GM23338 (cell line): ENCODE data around the gene DNASE2. TPM values are rescaled to one million over a fixed set of nuclear protein-coding genes. Genes with fewer than 3 reads are reported as not detected.

ENCODE experiments used
- ATAC-seq: fragments of 200-7000 bp; cut with Tn5 transposase; 3 replicates; pipeline ENCODE4 v1.9.1; 2020
- DNase-seq: peaks from one replicate; pipeline ENCODE4 v3.0.0-alpha.2; 2015; ENCODE audit warnings: low spot score
- H2AFZ ChIP-seq: fragments of 200-600 bp; sonication (generic); 2 replicates; pipeline ENCODE4 v1.8.0; 2016; ENCODE audit warnings: antibody characterized with exemption, mild to moderate bottlenecking, moderate library complexity
- H3F3A ChIP-seq: fragments of 200-600 bp; sonication (generic); replicated peaks from 2 replicates; pipeline ENCODE4 v1.8.0; 2017; ENCODE audit warnings: antibody characterized with exemption, mixed run types, low read depth
- H3K27ac ChIP-seq: fragments of 200-600 bp; sonication (generic); 2 replicates; pipeline ENCODE4 v1.6.1; 2016; ENCODE audit warnings: low read depth
- H3K27me3 ChIP-seq: fragments of 200-600 bp; sonication (generic); 2 replicates; pipeline ENCODE4 v1.8.0; 2016; ENCODE audit warnings: mild to moderate bottlenecking, mixed run types, moderate library complexity; ENCODE audit not compliant: insufficient read depth
- H3K36me3 ChIP-seq: fragments of 200-600 bp; sonication (generic); 2 replicates; pipeline ENCODE4 v1.8.0; 2016; ENCODE audit warnings: mild to moderate bottlenecking; ENCODE audit not compliant: insufficient read depth
- H3K4me1 ChIP-seq: fragments of 200-600 bp; sonication (generic); 2 replicates; pipeline ENCODE4 v1.8.0; 2016; ENCODE audit warnings: mild to moderate bottlenecking, moderate library complexity; ENCODE audit not compliant: insufficient read depth
- H3K4me2 ChIP-seq: fragments of 200-600 bp; sonication (generic); 2 replicates; pipeline ENCODE4 v1.7.1; 2017; ENCODE audit warnings: mixed run types
- H3K4me3 ChIP-seq: fragments of 200-600 bp; sonication (generic); 2 replicates; pipeline ENCODE4 v1.6.1; 2016; ENCODE audit warnings: mixed run types
- H3K79me2 ChIP-seq: fragments of 200-600 bp; sonication (generic); replicated peaks from 2 replicates; pipeline ENCODE4 v1.8.0; 2017; ENCODE audit warnings: mild to moderate bottlenecking; ENCODE audit not compliant: insufficient read depth
- H3K9me2 ChIP-seq: fragments of 200-600 bp; sonication (generic); 2 replicates; pipeline ENCODE4 v1.8.0; 2017; ENCODE audit not compliant: insufficient read depth
- H4K20me1 ChIP-seq: fragments of 200-600 bp; sonication (generic); replicated peaks from 2 replicates; pipeline ENCODE4 v1.8.0; 2017; ENCODE audit warnings: mild to moderate bottlenecking; ENCODE audit not compliant: insufficient read depth
- H3K27ac Mint-ChIP-seq: 2 replicates; pipeline ENCODE4 v1.8.0; 2020; ENCODE audit warnings: inconsistent platforms, mild to moderate bottlenecking, moderate library complexity, mixed read lengths
- H3K27me3 Mint-ChIP-seq: 3 replicates; pipeline ENCODE4 v1.8.0; 2022; ENCODE audit warnings: low read depth, mild to moderate bottlenecking, moderate library complexity, mixed read lengths, inconsistent platforms; ENCODE audit not compliant: insufficient read depth, poor library complexity
- H3K36me3 Mint-ChIP-seq: 3 replicates; pipeline ENCODE4 v1.8.0; 2021; ENCODE audit warnings: low read depth, mild to moderate bottlenecking, inconsistent platforms, moderate library complexity, mixed read lengths
- H3K4me1 Mint-ChIP-seq: 3 replicates; pipeline ENCODE4 v1.8.0; 2020; ENCODE audit warnings: mild to moderate bottlenecking, inconsistent platforms, mixed read lengths
- H3K4me3 Mint-ChIP-seq: 3 replicates; pipeline ENCODE4 v1.8.0; 2021; ENCODE audit warnings: moderate library complexity, mild to moderate bottlenecking, inconsistent platforms, mixed read lengths
- H3K9me3 Mint-ChIP-seq: 3 replicates; pipeline ENCODE4 v1.8.0; 2020; ENCODE audit warnings: moderate library complexity, mild to moderate bottlenecking, inconsistent platforms, mixed read lengths
- CREB1 ChIP-seq: fragments of 250-450 bp; sonication (Bioruptor Pico); IDR thresholded peaks from 2 replicates; pipeline ENCODE4 v1.5.0; 2020; ENCODE audit warnings: low read depth, mild to moderate bottlenecking, moderate library complexity
- EZH2 ChIP-seq: fragments of 200-600 bp; sonication (generic); IDR thresholded peaks from one replicate; pipeline ENCODE4 v1.8.0; 2017; ENCODE audit warnings: antibody characterized with exemption, mild to moderate bottlenecking, low read depth; ENCODE audit not compliant: unreplicated experiment
- EZH2phosphoT487 ChIP-seq: fragments of 200-600 bp; sonication (generic); IDR thresholded peaks from one replicate; pipeline ENCODE4 v1.8.1; 2018; ENCODE audit warnings: antibody characterized with exemption; ENCODE audit not compliant: unreplicated experiment
- JUNB ChIP-seq: IDR thresholded peaks from one replicate; pipeline ENCODE4 v1.6.1; 2016; ENCODE audit warnings: antibody characterized with exemption; ENCODE audit not compliant: unreplicated experiment
- POLR2AphosphoS5 ChIP-seq: IDR thresholded peaks from 2 replicates; pipeline ENCODE4 v1.6.1; 2016; ENCODE audit warnings: antibody characterized with exemption, low read depth
- STAT1 ChIP-seq: IDR thresholded peaks from one replicate; pipeline ENCODE4 v1.6.1; 2016; ENCODE audit warnings: antibody characterized with exemption; ENCODE audit not compliant: unreplicated experiment
- ZNF114 ChIP-seq: fragments of 250-450 bp; sonication (Bioruptor Pico); IDR thresholded peaks from 2 replicates; pipeline ENCODE4 v1.5.0; 2020; ENCODE audit warnings: mild to moderate bottlenecking, moderate library complexity
- ZNF331 ChIP-seq: fragments of 250-450 bp; sonication (Bioruptor Pico); IDR thresholded peaks from 2 replicates; pipeline ENCODE4 v1.5.0; 2020; ENCODE audit warnings: low read depth, mild to moderate bottlenecking, moderate library complexity
- polyA plus RNA-seq: library from polyadenylated mRNA; unstranded; fragments of >200 nt; fragmentation: Nextera tagmentation; extraction: Ambion mirVana; gene quantifications from 2 replicates; pipeline ENCODE4 v1.2.1, GENCODE V29; 2016
- total RNA-seq: library from RNA; depleted of rRNA; stranded (reverse); fragments of >200 nt; shearing (Covaris generic); gene quantifications from 2 replicates; pipeline ENCODE4 v1.2.3, GENCODE V29; 2014
- TF ChIP-seq, protein P1 (sequence below): IDR thresholded peaks from 2 replicates; pipeline ENCODE4 v1.6.1; 2016; ENCODE audit warnings: antibody characterized with exemption
- TF ChIP-seq, protein P2 (sequence below), 2 experiments: fragments of 200-600 bp in 1 of 2; sonication (generic) in 1 of 2; conservative IDR thresholded peaks; 2 replicates each; pipeline versions ENCODE4 v1.5.1 to v1.6.1; 2016 to 2017; ENCODE audit warnings: antibody characterized with exemption in 2 of 2, low read depth in 2 of 2, mild to moderate bottlenecking in 2 of 2, moderate library complexity in 1 of 2
- TF ChIP-seq, protein P3 (sequence below): fragments of 250-450 bp; sonication (Bioruptor Pico); IDR thresholded peaks from 2 replicates; pipeline ENCODE4 v1.5.0; 2020; ENCODE audit warnings: mild to moderate bottlenecking, moderate library complexity
- TF ChIP-seq, protein P4 (sequence below): IDR thresholded peaks from one replicate; pipeline ENCODE4 v1.6.1; 2018; ENCODE audit warnings: antibody characterized with exemption; ENCODE audit not compliant: unreplicated experiment

The DNASE2 gene
- total and polyA plus RNA-seq, 2 experiments from 2014 or later, result 17.4 to 35.0 TPM

DNA sequence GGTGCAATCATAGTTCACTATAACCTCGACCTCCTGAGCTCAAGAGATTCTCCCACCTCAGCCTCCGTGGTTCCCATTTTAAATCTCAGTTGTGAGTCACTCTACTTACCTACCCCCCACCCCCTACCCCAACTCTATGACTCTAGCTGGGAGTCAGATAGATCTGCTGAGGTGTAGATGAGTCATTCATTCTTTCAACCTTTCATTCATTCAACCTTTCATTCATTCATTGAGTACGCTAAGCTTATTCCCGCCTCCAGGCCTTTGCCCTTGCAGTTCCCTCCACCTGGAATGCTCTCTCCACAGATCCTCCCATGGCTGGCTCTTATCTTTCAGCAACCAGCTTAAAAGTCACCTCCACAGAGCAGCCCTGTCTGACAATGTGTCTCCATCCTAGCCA is 44.0 kb downstream of the DNASE2 start:
- Mint-ChIP-seq H3K36me3 (peaks cover 4% of the 10 kb centered on the region; the same call in 1 of the 3 replicates), H3K27me3 (peaks cover 37% of the 10 kb centered on the region), H3K9me3 (no peaks in the 10 kb centered on the region; the same call in 2 of the 3 replicates), H3K27ac (no peak overlapping the region), H3K4me1 (peaks cover 48% of the 10 kb centered on the region), H3K4me3 (peak overlapping the region; percentile 69; the same call in 1 of the 3 replicates)
- Histone ChIP-seq H3K9me2 (no peaks in the 10 kb centered on the region), H3K36me3 (no peaks in the 10 kb centered on the region), H3K27me3 (peaks cover 14% of the 10 kb centered on the region), H2AFZ (no peak overlapping the region), H3K4me2 (no peak overlapping the region), H3K4me1 (peaks cover 37% of the 10 kb centered on the region), H3K79me2 (peaks cover 8% of the 10 kb centered on the region), H4K20me1 (peaks cover 7% of the 10 kb centered on the region), H3K4me3 (no peak overlapping the region), H3F3A (peaks cover 53% of the 10 kb centered on the region), H3K27ac (no peak overlapping the region)
- TF ChIP-seq EZH2 (no peak), EZH2phosphoT487 (no peak), ZNF114 (CRISPR knock-in tag) (no peak), POLR2AphosphoS5 (no peak), CREB1 (no peak), ZNF331 (CRISPR knock-in tag) (no peak), JUNB (no peak), STAT1 (no peak)
- TF ChIP-seq, protein P1, sequence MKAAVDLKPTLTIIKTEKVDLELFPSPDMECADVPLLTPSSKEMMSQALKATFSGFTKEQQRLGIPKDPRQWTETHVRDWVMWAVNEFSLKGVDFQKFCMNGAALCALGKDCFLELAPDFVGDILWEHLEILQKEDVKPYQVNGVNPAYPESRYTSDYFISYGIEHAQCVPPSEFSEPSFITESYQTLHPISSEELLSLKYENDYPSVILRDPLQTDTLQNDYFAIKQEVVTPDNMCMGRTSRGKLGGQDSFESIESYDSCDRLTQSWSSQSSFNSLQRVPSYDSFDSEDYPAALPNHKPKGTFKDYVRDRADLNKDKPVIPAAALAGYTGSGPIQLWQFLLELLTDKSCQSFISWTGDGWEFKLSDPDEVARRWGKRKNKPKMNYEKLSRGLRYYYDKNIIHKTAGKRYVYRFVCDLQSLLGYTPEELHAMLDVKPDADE, result no peak
- TF ChIP-seq, protein P2, sequence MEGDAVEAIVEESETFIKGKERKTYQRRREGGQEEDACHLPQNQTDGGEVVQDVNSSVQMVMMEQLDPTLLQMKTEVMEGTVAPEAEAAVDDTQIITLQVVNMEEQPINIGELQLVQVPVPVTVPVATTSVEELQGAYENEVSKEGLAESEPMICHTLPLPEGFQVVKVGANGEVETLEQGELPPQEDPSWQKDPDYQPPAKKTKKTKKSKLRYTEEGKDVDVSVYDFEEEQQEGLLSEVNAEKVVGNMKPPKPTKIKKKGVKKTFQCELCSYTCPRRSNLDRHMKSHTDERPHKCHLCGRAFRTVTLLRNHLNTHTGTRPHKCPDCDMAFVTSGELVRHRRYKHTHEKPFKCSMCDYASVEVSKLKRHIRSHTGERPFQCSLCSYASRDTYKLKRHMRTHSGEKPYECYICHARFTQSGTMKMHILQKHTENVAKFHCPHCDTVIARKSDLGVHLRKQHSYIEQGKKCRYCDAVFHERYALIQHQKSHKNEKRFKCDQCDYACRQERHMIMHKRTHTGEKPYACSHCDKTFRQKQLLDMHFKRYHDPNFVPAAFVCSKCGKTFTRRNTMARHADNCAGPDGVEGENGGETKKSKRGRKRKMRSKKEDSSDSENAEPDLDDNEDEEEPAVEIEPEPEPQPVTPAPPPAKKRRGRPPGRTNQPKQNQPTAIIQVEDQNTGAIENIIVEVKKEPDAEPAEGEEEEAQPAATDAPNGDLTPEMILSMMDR (conservative IDR thresholded peaks at IDR 0.05; ENCODE audit: low read depth in 2 of 2), result no peak
- TF ChIP-seq, protein P3, sequence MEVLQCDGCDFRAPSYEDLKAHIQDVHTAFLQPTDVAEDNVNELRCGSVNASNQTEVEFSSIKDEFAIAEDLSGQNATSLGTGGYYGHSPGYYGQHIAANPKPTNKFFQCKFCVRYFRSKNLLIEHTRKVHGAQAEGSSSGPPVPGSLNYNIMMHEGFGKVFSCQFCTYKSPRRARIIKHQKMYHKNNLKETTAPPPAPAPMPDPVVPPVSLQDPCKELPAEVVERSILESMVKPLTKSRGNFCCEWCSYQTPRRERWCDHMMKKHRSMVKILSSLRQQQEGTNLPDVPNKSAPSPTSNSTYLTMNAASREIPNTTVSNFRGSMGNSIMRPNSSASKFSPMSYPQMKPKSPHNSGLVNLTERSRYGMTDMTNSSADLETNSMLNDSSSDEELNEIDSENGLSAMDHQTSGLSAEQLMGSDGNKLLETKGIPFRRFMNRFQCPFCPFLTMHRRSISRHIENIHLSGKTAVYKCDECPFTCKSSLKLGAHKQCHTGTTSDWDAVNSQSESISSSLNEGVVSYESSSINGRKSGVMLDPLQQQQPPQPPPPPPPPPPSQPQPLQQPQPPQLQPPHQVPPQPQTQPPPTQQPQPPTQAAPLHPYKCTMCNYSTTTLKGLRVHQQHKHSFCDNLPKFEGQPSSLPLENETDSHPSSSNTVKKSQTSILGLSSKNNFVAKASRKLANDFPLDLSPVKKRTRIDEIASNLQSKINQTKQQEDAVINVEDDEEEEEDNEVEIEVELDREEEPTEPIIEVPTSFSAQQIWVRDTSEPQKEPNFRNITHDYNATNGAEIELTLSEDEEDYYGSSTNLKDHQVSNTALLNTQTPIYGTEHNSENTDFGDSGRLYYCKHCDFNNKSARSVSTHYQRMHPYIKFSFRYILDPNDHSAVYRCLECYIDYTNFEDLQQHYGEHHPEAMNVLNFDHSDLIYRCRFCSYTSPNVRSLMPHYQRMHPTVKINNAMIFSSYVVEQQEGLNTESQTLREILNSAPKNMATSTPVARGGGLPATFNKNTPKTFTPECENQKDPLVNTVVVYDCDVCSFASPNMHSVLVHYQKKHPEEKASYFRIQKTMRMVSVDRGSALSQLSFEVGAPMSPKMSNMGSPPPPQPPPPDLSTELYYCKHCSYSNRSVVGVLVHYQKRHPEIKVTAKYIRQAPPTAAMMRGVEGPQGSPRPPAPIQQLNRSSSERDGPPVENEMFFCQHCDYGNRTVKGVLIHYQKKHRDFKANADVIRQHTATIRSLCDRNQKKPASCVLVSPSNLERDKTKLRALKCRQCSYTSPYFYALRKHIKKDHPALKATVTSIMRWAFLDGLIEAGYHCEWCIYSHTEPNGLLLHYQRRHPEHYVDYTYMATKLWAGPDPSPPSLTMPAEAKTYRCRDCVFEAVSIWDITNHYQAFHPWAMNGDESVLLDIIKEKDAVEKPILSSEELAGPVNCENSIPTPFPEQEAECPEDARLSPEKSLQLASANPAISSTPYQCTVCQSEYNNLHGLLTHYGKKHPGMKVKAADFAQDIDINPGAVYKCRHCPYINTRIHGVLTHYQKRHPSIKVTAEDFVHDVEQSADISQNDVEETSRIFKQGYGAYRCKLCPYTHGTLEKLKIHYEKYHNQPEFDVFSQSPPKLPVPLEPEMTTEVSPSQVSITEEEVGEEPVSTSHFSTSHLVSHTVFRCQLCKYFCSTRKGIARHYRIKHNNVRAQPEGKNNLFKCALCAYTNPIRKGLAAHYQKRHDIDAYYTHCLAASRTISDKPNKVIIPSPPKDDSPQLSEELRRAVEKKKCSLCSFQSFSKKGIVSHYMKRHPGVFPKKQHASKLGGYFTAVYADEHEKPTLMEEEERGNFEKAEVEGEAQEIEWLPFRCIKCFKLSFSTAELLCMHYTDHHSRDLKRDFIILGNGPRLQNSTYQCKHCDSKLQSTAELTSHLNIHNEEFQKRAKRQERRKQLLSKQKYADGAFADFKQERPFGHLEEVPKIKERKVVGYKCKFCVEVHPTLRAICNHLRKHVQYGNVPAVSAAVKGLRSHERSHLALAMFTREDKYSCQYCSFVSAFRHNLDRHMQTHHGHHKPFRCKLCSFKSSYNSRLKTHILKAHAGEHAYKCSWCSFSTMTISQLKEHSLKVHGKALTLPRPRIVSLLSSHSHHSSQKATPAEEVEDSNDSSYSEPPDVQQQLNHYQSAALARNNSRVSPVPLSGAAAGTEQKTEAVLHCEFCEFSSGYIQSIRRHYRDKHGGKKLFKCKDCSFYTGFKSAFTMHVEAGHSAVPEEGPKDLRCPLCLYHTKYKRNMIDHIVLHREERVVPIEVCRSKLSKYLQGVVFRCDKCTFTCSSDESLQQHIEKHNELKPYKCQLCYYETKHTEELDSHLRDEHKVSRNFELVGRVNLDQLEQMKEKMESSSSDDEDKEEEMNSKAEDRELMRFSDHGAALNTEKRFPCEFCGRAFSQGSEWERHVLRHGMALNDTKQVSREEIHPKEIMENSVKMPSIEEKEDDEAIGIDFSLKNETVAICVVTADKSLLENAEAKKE, result no peak
- TF ChIP-seq, protein P4, sequence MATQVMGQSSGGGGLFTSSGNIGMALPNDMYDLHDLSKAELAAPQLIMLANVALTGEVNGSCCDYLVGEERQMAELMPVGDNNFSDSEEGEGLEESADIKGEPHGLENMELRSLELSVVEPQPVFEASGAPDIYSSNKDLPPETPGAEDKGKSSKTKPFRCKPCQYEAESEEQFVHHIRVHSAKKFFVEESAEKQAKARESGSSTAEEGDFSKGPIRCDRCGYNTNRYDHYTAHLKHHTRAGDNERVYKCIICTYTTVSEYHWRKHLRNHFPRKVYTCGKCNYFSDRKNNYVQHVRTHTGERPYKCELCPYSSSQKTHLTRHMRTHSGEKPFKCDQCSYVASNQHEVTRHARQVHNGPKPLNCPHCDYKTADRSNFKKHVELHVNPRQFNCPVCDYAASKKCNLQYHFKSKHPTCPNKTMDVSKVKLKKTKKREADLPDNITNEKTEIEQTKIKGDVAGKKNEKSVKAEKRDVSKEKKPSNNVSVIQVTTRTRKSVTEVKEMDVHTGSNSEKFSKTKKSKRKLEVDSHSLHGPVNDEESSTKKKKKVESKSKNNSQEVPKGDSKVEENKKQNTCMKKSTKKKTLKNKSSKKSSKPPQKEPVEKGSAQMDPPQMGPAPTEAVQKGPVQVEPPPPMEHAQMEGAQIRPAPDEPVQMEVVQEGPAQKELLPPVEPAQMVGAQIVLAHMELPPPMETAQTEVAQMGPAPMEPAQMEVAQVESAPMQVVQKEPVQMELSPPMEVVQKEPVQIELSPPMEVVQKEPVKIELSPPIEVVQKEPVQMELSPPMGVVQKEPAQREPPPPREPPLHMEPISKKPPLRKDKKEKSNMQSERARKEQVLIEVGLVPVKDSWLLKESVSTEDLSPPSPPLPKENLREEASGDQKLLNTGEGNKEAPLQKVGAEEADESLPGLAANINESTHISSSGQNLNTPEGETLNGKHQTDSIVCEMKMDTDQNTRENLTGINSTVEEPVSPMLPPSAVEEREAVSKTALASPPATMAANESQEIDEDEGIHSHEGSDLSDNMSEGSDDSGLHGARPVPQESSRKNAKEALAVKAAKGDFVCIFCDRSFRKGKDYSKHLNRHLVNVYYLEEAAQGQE, result no peak
- ATAC-seq (no peak), DNase-seq (peak; percentile 24)
